ENCODE data around the gene RAX.

RAX gene

GRCh38 chr18:59249199-59249774 lies 24.0 kb downstream of the RAX start:
- no peak overlapping the region for H3K4me3 ChIP-seq (replicated peaks; ENCODE audit: low read depth, low read length)
- no peaks in the 10 kb centered on the region for H3K36me3 ChIP-seq (ENCODE audit: control insufficient read depth, insufficient read depth, low read length)
- H3K27me3 ChIP-seq (replicated peaks; ENCODE audit: control insufficient read depth, insufficient read depth, low read length): peaks cover 2% of the 10 kb centered on the region
- peak; percentile 75 for TF ChIP-seq CTCF (IDR thresholded peaks at IDR 0.05; ENCODE audit: insufficient read depth, low read length, poor library complexity, severe bottlenecking)
- no peak for DNase-seq (ENCODE audit: extremely low read depth, insufficient read length)

GRCh38 chr18:59246796-59247195 lies 26.5 kb downstream of the RAX start:
- Histone ChIP-seq H3K4me3 (replicated peaks; ENCODE audit: low read depth, low read length) (no peak overlapping the region), H3K36me3 (ENCODE audit: control insufficient read depth, insufficient read depth, low read length) (no peaks in the 10 kb centered on the region), H3K27me3 (replicated peaks; ENCODE audit: control insufficient read depth, insufficient read depth, low read length) (peaks cover 2% of the 10 kb centered on the region)
- TF ChIP-seq CTCF (IDR thresholded peaks at IDR 0.05; ENCODE audit: insufficient read depth, low read length, poor library complexity, severe bottlenecking): no peak
- no peak for DNase-seq (ENCODE audit: extremely low read depth, insufficient read length)

- Histone ChIP-seq H3K4me3 (replicated peaks; ENCODE audit: low read depth, low read length) (no peak overlapping the region), H3K36me3 (ENCODE audit: control insufficient read depth, insufficient read depth, low read length) (no peaks in the 10 kb centered on the region), H3K27me3 (replicated peaks; ENCODE audit: control insufficient read depth, insufficient read depth, low read length) (peaks cover 2% of the 10 kb centered on the region)
- TF ChIP-seq CTCF (IDR thresholded peaks at IDR 0.05; ENCODE audit: insufficient read depth, low read length, poor library complexity, severe bottlenecking): no peak
- DNase-seq (ENCODE audit: extremely low read depth, insufficient read length): no peak
Observed at GRCh38 chr18:59242906-59243305, 30.3 kb downstream of the RAX start.

GRCh38 chr18:59239642-59240041 lies 33.6 kb downstream of the RAX start:
- no peaks in the 10 kb centered on the region; the same call in 1 of the 2 replicates for H3K27me3 ChIP-seq (replicated peaks; ENCODE audit: control insufficient read depth, insufficient read depth, low read length)
- H3K4me3 ChIP-seq (replicated peaks; ENCODE audit: low read depth, low read length): no peak overlapping the region
- no peaks in the 10 kb centered on the region for H3K36me3 ChIP-seq (ENCODE audit: control insufficient read depth, insufficient read depth, low read length)
- no peak for DNase-seq (ENCODE audit: extremely low read depth, insufficient read length)
- no peak for TF ChIP-seq CTCF (IDR thresholded peaks at IDR 0.05; ENCODE audit: insufficient read depth, low read length, poor library complexity, severe bottlenecking)

- no peaks in the 10 kb centered on the region for H3K36me3 ChIP-seq (ENCODE audit: control insufficient read depth, insufficient read depth, low read length)
- no peak for TF ChIP-seq CTCF (IDR thresholded peaks at IDR 0.05; ENCODE audit: insufficient read depth, low read length, poor library complexity, severe bottlenecking)
- H3K27me3 ChIP-seq (replicated peaks; ENCODE audit: control insufficient read depth, insufficient read depth, low read length): no peaks in the 10 kb centered on the region; the same call in 1 of the 2 replicates
- no peak overlapping the region for H3K4me3 ChIP-seq (replicated peaks; ENCODE audit: low read depth, low read length)
- DNase-seq (ENCODE audit: extremely low read depth, insufficient read length): no peak
Observed at GRCh38 chr18:59238385-59238784, 34.9 kb downstream of the RAX start.

- no peak for TF ChIP-seq CTCF (IDR thresholded peaks at IDR 0.05; ENCODE audit: insufficient read depth, low read length, poor library complexity, severe bottlenecking)
- H3K4me3 ChIP-seq (replicated peaks; ENCODE audit: low read depth, low read length): no peak overlapping the region
- no peaks in the 10 kb centered on the region; the same call in 1 of the 2 replicates for H3K27me3 ChIP-seq (replicated peaks; ENCODE audit: control insufficient read depth, insufficient read depth, low read length)
- H3K36me3 ChIP-seq (ENCODE audit: control insufficient read depth, insufficient read depth, low read length): no peaks in the 10 kb centered on the region
- no peak for DNase-seq (ENCODE audit: extremely low read depth, insufficient read length)
Observed at GRCh38 chr18:59233017-59233410, 40.2 kb downstream of the RAX start.
